Heart right ventricle (tissue), 16 donors: ENCODE measurements around the gene GNAL. TPM values are rescaled to one million over a fixed set of nuclear protein-coding genes. Genes with fewer than 3 reads are reported as not detected.

Experiments used
- ATAC-seq, 8 donors: fragments of 200-7000 bp; cut with Tn5 transposase; one replicate each; pipeline ENCODE4 v1.9.1; 2020; ENCODE audit warnings: mild to moderate bottlenecking in 8 of 8, moderate library complexity in 8 of 8, moderate number of reproducible peaks in 1 of 8
- DNase-seq, 2 donors: peaks; one replicate each; pipeline ENCODE4 v3.0.0-alpha.2; 2020
- H3K27ac ChIP-seq, 10 donors: fragments of 200-600 bp; sonication (generic) in 2 of 10; one replicate each; pipeline versions ENCODE4 v1.5.0 to v1.8.0; 2020 to 2022; ENCODE audit warnings: mild to moderate bottlenecking in 3 of 10
- H3K27me3 ChIP-seq, 7 donors: fragments of 200-600 bp; one replicate each; pipeline ENCODE4 v1.8.0; 2021 to 2022; ENCODE audit warnings: mild to moderate bottlenecking in 2 of 7
- H3K36me3 ChIP-seq, 9 donors: fragments of 200-600 bp; sonication (generic) in 1 of 9; one replicate each; pipeline versions ENCODE4 v1.5.0 to v1.8.0; 2020 to 2022; ENCODE audit warnings: mild to moderate bottlenecking in 2 of 9
- H3K4me1 ChIP-seq, 9 donors: fragments of 200-600 bp; sonication (generic) in 1 of 9; one replicate each; pipeline versions ENCODE4 v1.5.0 to v1.8.0; 2020 to 2022; ENCODE audit warnings: mild to moderate bottlenecking in 4 of 9
- H3K4me3 ChIP-seq, 10 donors: fragments of 200-600 bp; sonication (generic) in 2 of 10; one replicate each; pipeline versions ENCODE4 v1.5.0 to v1.8.0; 2020 to 2022; ENCODE audit warnings: mild to moderate bottlenecking in 7 of 10, moderate library complexity in 2 of 10
- H3K9me3 ChIP-seq, 11 donors: fragments of 200-600 bp in 10 of 11; sonication (generic) in 2 of 11; one replicate each; pipeline versions ENCODE4 v1.5.0 to v1.8.0; 2013 to 2022; ENCODE audit warnings: mild to moderate bottlenecking in 2 of 11, control low read depth in 1 of 11, moderate library complexity in 1 of 11
- WGBS, 2 donors: extraction: QIAGEN DNeasy Blood & Tissue Kit; methylation state at CpG; one replicate each; pipeline ENCODE4 v1.1.7; 2013; ENCODE audit warnings: inconsistent platforms in 1 of 2; 5-methylcytosine and 5-hydroxymethylcytosine counted together
- intact Hi-C, 10 donors: fragments of 100-400 bp; cut with DNase I; formaldehyde crosslinking; loops; one replicate each; pipeline versions ENCODE4 v1.11.1 to v1.14.2; 2022
- polyA plus RNA-seq, 2 donors: library from polyadenylated mRNA; stranded (reverse); fragments of 200-250 nt; gene quantifications; one replicate each; pipeline ENCODE4 v1.2.3, GENCODE V29; 2013
- total RNA-seq, 10 donors: library from RNA; stranded (reverse); fragmentation: NEBNext Ultra II Directional in 3 of 10; extraction: Animal tissue kit (Norgen Biotek cat#: 25700) in 3 of 10; gene quantifications; one replicate each; pipeline versions ENCODE4 v1.2.1 to v1.2.4, GENCODE V29; 2021 to 2023
- TF ChIP-seq, protein P1 (sequence below), 9 donors: fragments of 200-600 bp; sonication (generic) in 2 of 9; IDR thresholded peaks; one replicate each; pipeline versions ENCODE4 v1.5.0 to v1.8.0; 2021 to 2022; ENCODE audit warnings: antibody characterized with exemption in 9 of 9, mild to moderate bottlenecking in 5 of 9, moderate library complexity in 1 of 9
- donor health status: Arrhythmogenic right ventricular cardiomyopathy.
- donor health status: ischemic (EF 13 %, LVEDD 7.1; RV severe dilation, severe dysfunction).
- donor health status: healthy with polysubstance abuse.
- donor health status: DM: no; HTN: yes; CAD: no.
- donor health status: DM: no; HTN: no; CAD: no.
- donor health status: ischemic (EF 25% LVEDD 6.9; RV normal size, moderate dysfunction).
- donor health status: ischemic (EF 25% LVEDD 5.7; RV mildly dilated, moderate dysfunction).
- donor health status: healthy.
- donor health status: DM: yes; HTN: yes; CAD: no.
- donor health status: Ischemic cardiomyopathy.
- donor health status: ischemic (EF 35%, LVEDD 5.7; RV mildly dilated, moderate dysfunction).
- donor health status: nonischemic (EF 11% LVEDD 7.7; RV severe dilation, severe dysfunction).
- donor health status: DM: yes; HTN: yes; CAD: no.
- donor health status: PGD.
- donor health status: ischemic (EF 29% LVEDD 5.4; RV normal size, mild dysfunction).
- donor health status: nonischemic (EF 23%, LVEDD 6.1; RV moderate dilation, normal function).

The GNAL gene
- total and polyA plus RNA-seq, 12 donors: 0.42 to 6.9 (median 1.6) TPM

DNA sequence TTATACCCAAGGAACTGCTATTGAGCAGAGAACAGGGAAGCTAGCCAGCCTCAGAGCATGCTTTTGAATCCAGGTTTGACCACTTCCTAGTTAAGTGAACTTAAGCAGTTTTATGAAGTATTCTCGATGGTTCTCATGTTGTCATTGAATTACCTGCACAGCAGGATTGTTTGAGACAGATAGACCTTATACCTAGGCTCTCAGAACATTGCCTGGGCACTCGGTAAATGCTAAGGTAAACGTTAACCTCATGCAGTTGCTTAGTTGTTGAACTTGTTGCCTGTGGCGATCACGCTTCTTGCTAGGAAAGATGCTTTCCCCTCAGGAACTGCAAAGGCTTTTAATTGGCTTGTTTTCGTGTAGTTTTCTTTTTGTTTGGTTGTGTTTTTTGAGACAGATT, 128.2 kb downstream of the GNAL start:
- TF ChIP-seq, protein P1, sequence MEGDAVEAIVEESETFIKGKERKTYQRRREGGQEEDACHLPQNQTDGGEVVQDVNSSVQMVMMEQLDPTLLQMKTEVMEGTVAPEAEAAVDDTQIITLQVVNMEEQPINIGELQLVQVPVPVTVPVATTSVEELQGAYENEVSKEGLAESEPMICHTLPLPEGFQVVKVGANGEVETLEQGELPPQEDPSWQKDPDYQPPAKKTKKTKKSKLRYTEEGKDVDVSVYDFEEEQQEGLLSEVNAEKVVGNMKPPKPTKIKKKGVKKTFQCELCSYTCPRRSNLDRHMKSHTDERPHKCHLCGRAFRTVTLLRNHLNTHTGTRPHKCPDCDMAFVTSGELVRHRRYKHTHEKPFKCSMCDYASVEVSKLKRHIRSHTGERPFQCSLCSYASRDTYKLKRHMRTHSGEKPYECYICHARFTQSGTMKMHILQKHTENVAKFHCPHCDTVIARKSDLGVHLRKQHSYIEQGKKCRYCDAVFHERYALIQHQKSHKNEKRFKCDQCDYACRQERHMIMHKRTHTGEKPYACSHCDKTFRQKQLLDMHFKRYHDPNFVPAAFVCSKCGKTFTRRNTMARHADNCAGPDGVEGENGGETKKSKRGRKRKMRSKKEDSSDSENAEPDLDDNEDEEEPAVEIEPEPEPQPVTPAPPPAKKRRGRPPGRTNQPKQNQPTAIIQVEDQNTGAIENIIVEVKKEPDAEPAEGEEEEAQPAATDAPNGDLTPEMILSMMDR (IDR thresholded peaks at IDR 0.05): no peak
- ATAC-seq: no peak
- intact Hi-C loops: no loop called here
- DNase-seq: no peak
- Histone ChIP-seq H3K4me3 (no peak overlapping the region), H3K4me1 (no peaks in the 10 kb centered on the region), H3K27ac (no peak overlapping the region), H3K27me3 (no peaks in the 10 kb centered on the region), H3K36me3 (no peaks in the 10 kb centered on the region), H3K9me3 (peaks cover 0 to 8% (median 0%) of the 10 kb centered on the region in 11 donors)
- 79 to 86% methylated on average over 6 of the region's 6 CpGs for WGBS, 2 donors

DNA sequence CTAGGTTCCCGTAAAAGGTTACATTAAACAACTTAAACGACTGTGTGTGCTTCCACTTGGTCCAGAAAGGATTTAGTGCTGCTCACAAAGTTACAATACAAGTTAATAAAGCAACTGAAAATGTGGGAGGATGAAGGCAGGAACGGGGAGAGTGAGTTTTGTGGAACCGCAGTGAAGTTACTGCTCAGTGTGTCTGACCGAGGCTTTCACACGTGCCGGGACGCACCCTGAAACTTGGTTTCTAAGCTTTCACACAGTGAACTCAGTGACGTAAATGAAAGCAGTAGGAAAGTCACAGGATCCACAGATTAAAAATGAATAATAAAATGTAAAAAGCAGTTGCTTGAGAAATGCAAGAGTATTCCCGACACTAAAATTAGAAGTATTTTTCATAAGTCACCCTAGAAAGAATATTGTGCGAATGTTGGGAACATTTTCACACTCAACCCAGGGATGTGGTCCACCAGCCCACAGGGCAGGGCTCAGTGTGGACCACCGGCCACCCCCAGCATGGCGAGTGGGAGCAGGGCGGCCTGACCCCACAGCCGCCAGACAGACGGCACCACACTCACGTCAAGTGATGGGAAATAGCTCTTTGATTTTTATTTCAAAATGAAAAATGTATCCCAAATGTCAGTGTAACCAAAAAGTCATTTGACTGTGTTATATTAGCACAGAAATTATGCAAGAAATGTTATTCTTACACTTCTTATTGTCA, 129.6 kb downstream of the GNAL start:
- Histone ChIP-seq H3K27ac (no peak overlapping the region), H3K9me3 (peaks cover 0 to 8% (median 0%) of the 10 kb centered on the region in 11 donors), H3K4me1 (no peaks in the 10 kb centered on the region), H3K36me3 (no peaks in the 10 kb centered on the region), H3K4me3 (no peak overlapping the region), H3K27me3 (no peaks in the 10 kb centered on the region)
- WGBS, 2 donors: 81 to 86% methylated on average over 17 of the region's 17 CpGs
- TF ChIP-seq, protein P1 (IDR thresholded peaks at IDR 0.05): no peak
- intact Hi-C loops: no loop called here
- ATAC-seq (no peak), DNase-seq (no peak)

DNA sequence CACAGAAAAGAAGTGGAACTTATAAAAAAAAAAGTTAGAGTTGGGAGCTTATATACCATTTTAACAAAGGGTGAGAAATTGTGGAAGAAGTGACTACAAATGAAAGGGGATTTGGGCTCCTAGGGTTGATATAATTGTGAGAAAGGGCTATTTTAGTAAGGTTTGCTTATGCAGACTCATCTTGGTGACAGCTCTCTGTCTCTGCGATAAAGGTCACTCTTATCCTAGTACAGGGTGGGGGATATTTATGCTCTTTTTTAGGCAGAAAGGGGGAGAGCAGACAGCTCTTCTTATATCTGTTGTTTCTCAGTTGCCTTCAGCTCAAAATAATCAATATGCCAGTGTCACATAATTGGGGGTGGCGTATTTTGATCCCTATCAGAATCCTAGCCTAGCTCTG, 130.9 kb downstream of the GNAL start:
- WGBS, 2 donors: 83 to 90% methylated on average over 2 of the region's 2 CpGs

DNA sequence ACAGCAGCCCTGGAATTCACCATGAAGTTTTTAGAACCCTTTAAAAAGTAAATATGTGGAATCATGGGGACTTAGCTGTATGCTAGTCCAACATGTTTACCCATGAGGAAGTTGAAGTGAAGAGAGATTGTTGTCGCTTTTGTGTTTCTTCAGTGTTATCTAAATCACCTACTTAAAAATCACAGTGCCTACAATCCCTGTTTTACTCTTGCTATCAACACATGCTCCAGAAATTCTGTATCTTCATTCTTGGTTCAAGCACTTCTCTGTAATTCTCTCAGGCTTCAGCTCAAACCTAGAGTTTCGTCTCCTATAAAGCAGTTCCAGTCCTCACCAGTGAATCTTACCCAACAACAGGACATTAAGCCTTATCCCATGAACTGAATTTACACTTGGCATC, 131.6 kb downstream of the GNAL start:
- Histone ChIP-seq H3K36me3 (no peaks in the 10 kb centered on the region), H3K27me3 (no peaks in the 10 kb centered on the region), H3K9me3 (peaks cover 0 to 8% (median 0%) of the 10 kb centered on the region in 11 donors), H3K4me1 (no peaks in the 10 kb centered on the region), H3K4me3 (no peak overlapping the region), H3K27ac (no peak overlapping the region)
- TF ChIP-seq, protein P1 (IDR thresholded peaks at IDR 0.05): no peak
- no peak for DNase-seq
- intact Hi-C loops: no loop called here
- ATAC-seq: no peak
- WGBS, 2 donors: 34 to 55% methylated on average over 2 of the region's 2 CpGs

More for the DNA sequence above, 130.9 kb downstream of the GNAL start:
- ATAC-seq (no peak), DNase-seq (no peak)
- H3K27ac ChIP-seq: no peak overlapping the region
- TF ChIP-seq, protein P1 (IDR thresholded peaks at IDR 0.05): no peak
- no peaks in the 10 kb centered on the region for H3K36me3 ChIP-seq
- H3K27me3 ChIP-seq: no peaks in the 10 kb centered on the region
- H3K9me3 ChIP-seq: peaks cover 0 to 8% (median 0%) of the 10 kb centered on the region in 11 donors
- H3K4me3 ChIP-seq: no peak overlapping the region
- no peaks in the 10 kb centered on the region for H3K4me1 ChIP-seq
- intact Hi-C loops: no loop called here
